Right cardiac atrium (tissue), 5 donors: ENCODE measurements around the gene MARK2. TPM values are rescaled to one million over a fixed set of nuclear protein-coding genes. Genes with fewer than 3 reads are reported as not detected.
A peak's percentile ranks its signal among the peaks of the same experiment; 100 is the strongest.

Experiments used
- ATAC-seq, 2 donors: fragments of 200-7000 bp; cut with Tn5 transposase; one replicate each; pipeline versions ENCODE4 v1.8.0 to v1.9.1; 2020; ENCODE audit warnings: moderate library complexity in 2 of 2, mild to moderate bottlenecking in 1 of 2
- DNase-seq, 3 donors: peaks; one replicate each; pipeline ENCODE4 v3.0.0-alpha.2; 2020
- H3K27ac ChIP-seq: one replicate; pipeline ENCODE4 v1.5.1; 2013; ENCODE audit warnings: mild to moderate bottlenecking, low read length, control low read depth, moderate library complexity
- H3K27me3 ChIP-seq: one replicate; pipeline ENCODE4 v1.6.1; 2013; ENCODE audit not compliant: control insufficient read depth, insufficient read depth
- H3K4me1 ChIP-seq: one replicate; pipeline ENCODE4 v1.6.1; 2013; ENCODE audit warnings: low read length; ENCODE audit not compliant: control insufficient read depth, insufficient read depth
- H3K4me3 ChIP-seq: one replicate; pipeline ENCODE4 v1.5.1; 2013; ENCODE audit warnings: low read length, control low read depth
- H3K9me3 ChIP-seq: one replicate; pipeline ENCODE4 v1.6.1; 2013; ENCODE audit warnings: low read length; ENCODE audit not compliant: control insufficient read depth
- WGBS: extraction: QIAGEN DNeasy Blood & Tissue Kit; methylation state at CpG from one replicate; pipeline ENCODE4 v1.1.7; 2013; 5-methylcytosine and 5-hydroxymethylcytosine counted together
- intact Hi-C, 4 donors: fragments of 100-400 bp; cut with DNase I; formaldehyde crosslinking; loops; one replicate each; pipeline versions ENCODE4 v1.11.0 to v1.14.0; 2022 to 2023
- polyA plus RNA-seq: library from polyadenylated mRNA; stranded (reverse); fragments of 200-250 nt; gene quantifications from one replicate; pipeline ENCODE4 v1.2.3, GENCODE V29; 2013
- total RNA-seq, 4 donors: library from RNA; stranded (reverse); fragmentation: NEBNext Ultra II Directional; extraction: Animal tissue kit (Norgen Biotek cat#: 25700); gene quantifications; one replicate each; pipeline ENCODE4 v1.2.1, GENCODE V29; 2021
- donor health status: healthy with polysubstance abuse.
- donor health status: DM: no; HTN: yes; CAD: no.
- donor health status: DM: no; HTN: no; CAD: no.
- donor health status: DM: no; HTN: yes; CAD: no; lungs with severe emphysema.
- donor health status: DM: yes; HTN: yes; CAD: no.

MARK2 gene
- total and polyA plus RNA-seq, 5 donors: 20.0 to 45.3 (median 40.6) TPM

DNA sequence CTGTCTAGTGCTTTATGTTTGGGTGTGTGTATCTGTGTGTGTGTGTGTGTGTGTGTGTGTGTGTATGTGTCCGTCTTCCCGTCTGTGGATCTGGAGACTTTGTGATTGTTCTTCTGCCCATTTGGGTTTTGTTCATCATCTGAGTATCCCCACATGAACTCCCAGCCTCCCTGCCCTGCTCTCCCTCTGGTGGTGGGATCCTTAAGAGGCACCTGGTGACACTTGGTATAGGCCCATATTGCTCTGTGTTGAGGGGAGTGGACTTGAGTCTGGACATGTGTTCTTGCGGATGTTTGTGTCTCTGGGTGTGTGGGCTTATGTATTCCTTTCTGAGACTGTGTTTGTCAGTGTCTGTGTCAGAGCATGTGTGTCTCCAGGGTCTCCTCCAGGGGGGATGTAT, 62.8 kb downstream of the MARK2 start:
- no peak for ATAC-seq
- no peaks in the 10 kb centered on the region for H3K4me1 ChIP-seq

DNA sequence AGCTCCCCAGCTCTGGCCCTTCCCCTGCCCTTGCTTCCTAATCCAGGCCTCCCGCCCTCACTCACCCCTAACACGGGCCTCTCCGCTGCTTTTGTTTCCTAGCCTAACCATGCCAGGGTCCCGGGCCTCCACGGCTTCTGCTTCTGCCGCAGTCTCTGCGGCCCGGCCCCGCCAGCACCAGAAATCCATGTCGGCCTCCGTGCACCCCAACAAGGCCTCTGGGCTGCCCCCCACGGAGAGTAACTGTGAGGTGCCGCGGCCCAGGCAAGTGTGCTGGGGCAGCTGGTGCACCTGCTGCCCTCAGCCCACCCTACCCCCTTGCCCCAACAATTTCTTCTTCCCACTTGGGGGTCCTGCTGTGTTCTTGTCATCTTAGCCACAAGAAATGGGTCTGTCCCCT, 65.0 kb downstream of the MARK2 start:
- no peak for ATAC-seq
- no peaks in the 10 kb centered on the region for H3K27me3 ChIP-seq
- no peaks in the 10 kb centered on the region for H3K9me3 ChIP-seq

More for the DNA sequence above, 62.8 kb downstream of the MARK2 start:
- no peak for DNase-seq
- H3K27ac ChIP-seq: no peak overlapping the region
- intact Hi-C loops: no loop called here
- H3K4me3 ChIP-seq: no peak overlapping the region
- 70% methylated on average over 3 of the region's 3 CpGs for WGBS
- no peaks in the 10 kb centered on the region for H3K9me3 ChIP-seq
- H3K27me3 ChIP-seq: no peaks in the 10 kb centered on the region

DNA sequence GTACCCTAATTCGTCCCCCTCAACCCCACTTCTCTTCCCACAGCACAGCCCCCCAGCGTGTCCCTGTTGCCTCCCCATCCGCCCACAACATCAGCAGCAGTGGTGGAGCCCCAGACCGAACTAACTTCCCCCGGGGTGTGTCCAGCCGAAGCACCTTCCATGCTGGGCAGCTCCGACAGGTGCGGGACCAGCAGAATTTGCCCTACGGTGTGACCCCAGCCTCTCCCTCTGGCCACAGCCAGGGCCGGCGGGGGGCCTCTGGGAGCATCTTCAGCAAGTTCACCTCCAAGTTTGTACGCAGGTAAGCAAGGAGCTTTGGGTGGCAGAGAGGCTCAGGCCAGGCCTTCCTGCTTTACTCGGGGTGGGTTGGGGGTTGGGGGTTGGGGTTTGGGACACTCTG, 65.8 kb downstream of the MARK2 start:
- no peaks in the 10 kb centered on the region for H3K4me1 ChIP-seq
- H3K4me3 ChIP-seq: no peak overlapping the region
- intact Hi-C loops: no loop called here
- no peaks in the 10 kb centered on the region for H3K9me3 ChIP-seq
- DNase-seq: peak in 1 of 3 donors; percentile 50
- 91% methylated on average over 13 of the region's 13 CpGs for WGBS
- H3K27me3 ChIP-seq: no peaks in the 10 kb centered on the region
- ATAC-seq: no peak
- H3K27ac ChIP-seq: no peak overlapping the region

More for the DNA sequence above, 65.0 kb downstream of the MARK2 start:
- H3K4me3 ChIP-seq: no peak overlapping the region
- no peak overlapping the region for H3K27ac ChIP-seq
- intact Hi-C loops: no loop called here
- no peak for DNase-seq
- H3K4me1 ChIP-seq: no peaks in the 10 kb centered on the region
- 95% methylated on average over 14 of the region's 14 CpGs for WGBS

DNA sequence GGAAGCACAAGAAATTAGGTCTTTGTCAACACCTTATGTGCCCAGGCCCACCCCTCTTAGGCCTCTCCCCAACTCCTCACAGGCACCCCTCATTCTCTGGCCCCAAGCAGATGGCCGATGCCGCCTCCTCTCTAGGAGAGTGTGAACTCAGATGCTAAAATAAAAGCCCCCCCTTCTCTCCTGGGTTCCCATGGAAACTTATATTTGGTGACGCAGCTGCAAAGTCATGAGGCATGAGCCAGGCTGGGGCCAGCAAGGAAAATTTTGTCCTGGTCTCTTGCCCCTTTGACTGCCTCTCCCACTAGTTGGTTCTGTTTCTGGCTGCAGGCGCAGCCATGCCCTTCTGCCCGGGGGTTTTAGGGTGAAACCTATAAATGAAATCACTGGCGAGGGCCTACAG, 66.3 kb downstream of the MARK2 start:
- H3K27me3 ChIP-seq: no peaks in the 10 kb centered on the region
- H3K9me3 ChIP-seq: no peaks in the 10 kb centered on the region
- no peaks in the 10 kb centered on the region for H3K4me1 ChIP-seq
- ATAC-seq (no peak), DNase-seq (no peak)
- 80% methylated on average over 6 of the region's 6 CpGs for WGBS
- intact Hi-C loops: no loop called here
- H3K4me3 ChIP-seq: no peak overlapping the region
- no peak overlapping the region for H3K27ac ChIP-seq

DNA sequence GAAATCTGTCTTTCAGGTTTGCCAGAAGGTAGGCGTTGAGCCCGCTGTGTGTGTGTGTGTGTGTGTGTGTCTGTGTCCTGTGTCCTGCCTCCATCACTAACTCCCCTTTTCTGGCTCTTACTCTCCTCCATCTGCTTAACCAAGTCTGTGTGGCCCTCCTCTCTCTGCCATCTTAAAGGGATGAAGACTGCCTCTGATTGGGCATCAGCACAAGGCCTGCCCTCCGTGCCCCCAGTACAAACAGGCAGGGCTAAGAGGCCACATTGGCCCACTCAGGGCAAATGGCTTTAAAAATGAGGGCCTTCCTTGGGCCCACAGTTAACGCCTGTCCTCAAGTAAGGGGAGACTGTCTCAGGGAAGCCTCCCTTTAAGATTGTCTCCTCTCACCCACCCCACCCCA, 67.2 kb downstream of the MARK2 start:
- no peak overlapping the region for H3K4me3 ChIP-seq
- H3K9me3 ChIP-seq: no peaks in the 10 kb centered on the region
- no peak for ATAC-seq
- no peaks in the 10 kb centered on the region for H3K4me1 ChIP-seq
- intact Hi-C loops: no loop called here
- H3K27me3 ChIP-seq: no peaks in the 10 kb centered on the region
- DNase-seq: no peak
- H3K27ac ChIP-seq: no peak overlapping the region
- WGBS: 92% methylated on average over 4 of the region's 4 CpGs

DNA sequence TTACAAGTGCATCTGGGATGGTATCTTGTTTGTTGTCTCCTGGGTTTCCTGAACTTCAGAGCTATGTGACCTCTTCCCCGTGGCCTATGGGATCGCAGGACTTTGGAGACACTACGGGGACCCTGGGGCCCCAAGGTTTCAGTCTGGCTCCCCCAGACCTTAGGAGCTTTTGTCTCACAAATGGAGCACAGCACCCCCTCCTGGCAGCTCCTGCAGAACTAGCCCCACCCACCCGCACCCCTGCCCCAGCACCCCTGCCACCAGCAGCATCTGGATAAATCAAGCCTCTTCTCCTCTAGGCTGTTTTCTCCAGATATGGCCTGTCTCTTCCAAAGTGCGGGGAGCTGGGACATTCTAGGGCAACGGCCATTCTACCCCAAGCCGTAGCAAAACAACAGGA, 67.7 kb downstream of the MARK2 start:
- WGBS: 87% methylated on average over 7 of the region's 7 CpGs
- Histone ChIP-seq H3K27me3 (no peaks in the 10 kb centered on the region), H3K4me1 (no peaks in the 10 kb centered on the region), H3K27ac (no peak overlapping the region), H3K9me3 (no peaks in the 10 kb centered on the region), H3K4me3 (no peak overlapping the region)
- intact Hi-C loops: no loop called here
- DNase-seq (no peak), ATAC-seq (no peak)

DNA sequence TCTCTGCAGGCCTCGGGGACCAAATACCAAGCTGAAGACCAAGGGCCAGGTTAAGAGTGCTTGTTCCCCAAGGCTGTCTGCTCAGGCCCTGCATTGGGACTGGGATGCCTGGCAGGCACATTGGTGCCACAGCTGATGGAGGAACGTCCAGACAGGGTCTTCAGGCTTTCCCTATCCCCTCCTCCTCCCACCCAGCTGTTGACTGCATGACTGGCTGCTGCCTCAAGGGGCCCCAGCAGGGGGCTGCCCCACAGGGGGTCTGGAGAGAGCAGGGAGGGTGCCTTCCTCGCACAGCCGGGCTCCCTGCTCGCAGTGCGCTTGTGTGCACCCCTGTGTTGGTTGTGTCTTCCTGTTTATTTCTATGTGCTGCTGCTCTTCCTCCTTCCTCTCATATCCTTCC, 68.2 kb downstream of the MARK2 start:
- H3K27ac ChIP-seq: no peak overlapping the region
- no peak for DNase-seq
- WGBS: 59% methylated on average over 6 of the region's 6 CpGs
- H3K27me3 ChIP-seq: no peaks in the 10 kb centered on the region
- no peak for ATAC-seq
- no peak overlapping the region for H3K4me3 ChIP-seq
- H3K4me1 ChIP-seq: no peaks in the 10 kb centered on the region
- no peaks in the 10 kb centered on the region for H3K9me3 ChIP-seq
- intact Hi-C loops: no loop called here

DNA sequence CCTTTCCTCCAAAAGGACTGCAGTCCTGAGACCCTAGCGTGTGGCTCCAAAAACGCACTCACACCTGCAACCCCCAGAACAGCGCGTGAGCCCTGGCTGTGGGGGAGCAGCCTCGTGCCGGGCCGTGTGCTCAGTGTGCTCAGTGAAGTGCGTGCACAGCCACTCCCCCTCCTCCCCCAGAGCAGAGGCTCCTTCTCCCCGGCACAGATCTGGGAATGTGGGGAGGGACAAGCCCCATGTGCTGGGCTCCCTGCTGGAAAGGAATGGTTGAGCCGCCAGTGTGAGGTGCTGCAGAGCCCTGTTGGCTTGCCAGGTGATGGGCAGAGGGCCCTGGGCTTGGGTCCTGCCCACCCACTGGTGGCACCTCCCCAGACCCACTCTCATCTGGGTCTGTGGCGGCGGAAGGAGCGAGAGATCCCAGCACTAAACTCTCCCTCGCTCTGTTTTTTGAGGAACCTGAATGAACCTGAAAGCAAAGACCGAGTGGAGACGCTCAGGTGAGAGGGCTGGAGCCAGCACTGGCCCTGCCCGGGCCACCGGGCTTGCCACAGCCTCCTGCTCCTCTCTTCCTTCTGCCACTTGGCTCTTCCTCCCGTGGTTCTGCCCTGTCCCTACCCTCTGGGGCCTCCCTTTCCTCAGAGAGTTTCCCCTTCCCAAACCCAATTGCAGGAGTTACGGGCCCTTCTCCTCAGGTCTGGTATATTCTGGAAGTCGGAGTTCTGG, 69.1 kb downstream of the MARK2 start:
- no peak for ATAC-seq

DNA sequence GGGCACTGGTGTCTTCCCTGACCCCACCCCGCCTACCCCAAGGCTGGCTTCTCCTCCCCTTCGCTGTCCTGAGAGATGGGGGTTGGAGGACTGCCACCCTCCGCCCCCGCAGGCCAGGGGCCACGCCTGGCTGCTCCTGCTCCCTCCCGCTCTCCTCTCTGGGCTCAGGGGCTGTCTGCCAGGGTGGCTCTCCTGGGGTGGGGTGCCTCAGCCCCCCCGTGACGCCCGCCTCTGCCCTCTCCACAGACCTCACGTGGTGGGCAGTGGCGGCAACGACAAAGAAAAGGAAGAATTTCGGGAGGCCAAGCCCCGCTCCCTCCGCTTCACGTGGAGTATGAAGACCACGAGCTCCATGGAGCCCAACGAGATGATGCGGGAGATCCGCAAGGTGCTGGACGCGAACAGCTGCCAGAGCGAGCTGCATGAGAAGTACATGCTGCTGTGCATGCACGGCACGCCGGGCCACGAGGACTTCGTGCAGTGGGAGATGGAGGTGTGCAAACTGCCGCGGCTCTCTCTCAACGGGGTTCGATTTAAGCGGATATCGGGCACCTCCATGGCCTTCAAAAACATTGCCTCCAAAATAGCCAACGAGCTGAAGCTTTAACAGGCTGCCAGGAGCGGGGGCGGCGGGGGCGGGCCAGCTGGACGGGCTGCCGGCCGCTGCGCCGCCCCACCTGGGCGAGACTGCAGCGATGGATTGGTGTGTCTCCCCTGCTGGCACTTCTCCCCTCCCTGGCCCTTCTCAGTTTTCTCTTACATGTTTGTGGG, 69.9 kb downstream of the MARK2 start:
- Histone ChIP-seq H3K27me3 (no peaks in the 10 kb centered on the region), H3K27ac (no peak overlapping the region)
- intact Hi-C loops: no loop called here

More for the DNA sequence above, 69.1 kb downstream of the MARK2 start:
- no peaks in the 10 kb centered on the region for H3K27me3 ChIP-seq
- intact Hi-C loops: no loop called here
- no peaks in the 10 kb centered on the region for H3K9me3 ChIP-seq
- 78% methylated on average over 21 of the region's 21 CpGs for WGBS
- no peak overlapping the region for H3K4me3 ChIP-seq
- DNase-seq: no peak
- H3K27ac ChIP-seq: no peak overlapping the region
- no peaks in the 10 kb centered on the region for H3K4me1 ChIP-seq

DNA sequence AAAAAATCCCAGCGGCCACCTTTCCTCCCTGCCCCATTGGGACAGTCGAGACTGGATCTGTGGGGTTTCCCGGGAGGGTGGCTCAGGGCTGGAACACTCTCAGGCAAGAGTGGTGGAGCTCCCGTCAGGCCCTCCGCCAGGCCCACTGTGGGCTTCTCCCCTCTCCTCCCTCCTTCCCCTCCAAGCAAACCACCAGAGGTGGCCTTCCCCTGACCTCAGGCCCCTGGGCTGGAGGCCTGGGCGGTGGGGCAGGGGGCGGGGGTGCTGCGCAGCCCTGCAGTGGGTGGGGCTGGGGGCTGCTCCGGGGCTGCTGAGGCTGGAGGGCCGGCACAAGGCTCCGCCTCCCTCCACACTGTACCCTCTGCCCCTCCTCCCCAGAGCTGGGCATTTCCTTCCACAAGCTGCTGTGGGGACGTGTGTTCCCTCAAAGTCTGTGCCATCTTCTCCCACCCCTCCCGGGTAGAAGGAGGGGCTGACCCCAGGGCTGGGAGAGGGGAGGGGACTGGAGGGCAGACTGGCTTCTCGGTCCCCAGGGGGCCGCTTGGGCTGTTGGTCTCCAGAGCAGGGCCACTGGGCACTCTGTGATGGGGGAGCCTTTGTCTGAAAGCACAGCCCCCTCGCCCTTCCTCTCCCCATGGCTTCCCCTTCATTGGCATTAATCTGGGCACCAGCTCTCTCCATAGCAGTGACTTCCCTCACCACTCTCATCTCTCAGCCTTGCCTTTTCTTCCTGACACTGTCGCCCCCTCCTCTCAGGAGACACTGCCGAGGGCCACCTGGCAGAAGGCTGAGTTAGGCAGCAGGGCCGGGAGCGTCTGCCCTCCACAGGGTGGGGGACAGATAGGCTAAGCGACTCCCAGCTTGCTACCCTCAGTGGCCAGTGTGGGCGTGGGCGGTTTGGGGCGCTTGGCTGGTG, 70.9 kb downstream of the MARK2 start:
- no peak overlapping the region for H3K27ac ChIP-seq
- no peaks in the 10 kb centered on the region for H3K27me3 ChIP-seq
- H3K4me3 ChIP-seq: no peak overlapping the region
- no peaks in the 10 kb centered on the region for H3K9me3 ChIP-seq
- H3K4me1 ChIP-seq: no peaks in the 10 kb centered on the region
- 60% methylated on average over 24 of the region's 24 CpGs for WGBS
- ATAC-seq (peak; percentile 2 to 6), DNase-seq (no peak)
- intact Hi-C loops: no loop called here

More for the DNA sequence above, 69.9 kb downstream of the MARK2 start:
- no peaks in the 10 kb centered on the region for H3K4me1 ChIP-seq
- WGBS: 80% methylated on average over 46 of the region's 46 CpGs
- H3K9me3 ChIP-seq: no peaks in the 10 kb centered on the region
- ATAC-seq (peak; percentile 33 to 61), DNase-seq (peak; percentile 58 to 88 (median 87))
- H3K4me3 ChIP-seq: no peak overlapping the region

DNA sequence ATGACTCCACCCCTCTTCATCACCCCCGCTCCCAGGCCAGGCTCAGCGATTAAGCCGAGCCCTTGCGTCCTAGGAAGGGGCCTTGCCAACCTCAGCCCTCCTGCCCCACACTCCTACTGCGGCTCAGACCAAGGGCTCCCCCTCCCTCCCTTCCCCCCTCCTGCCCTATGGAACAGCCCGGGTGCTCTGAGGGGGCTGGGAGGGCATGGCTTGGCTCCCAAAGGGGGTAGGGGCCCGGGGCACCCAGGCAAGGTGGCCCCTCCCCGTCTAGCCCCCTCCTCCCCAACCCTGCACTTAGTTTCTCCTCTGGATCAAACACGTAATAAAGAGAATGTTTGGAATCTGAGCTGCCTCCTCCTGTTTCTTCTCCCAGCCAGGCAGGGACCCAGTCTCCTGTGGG, 71.8 kb downstream of the MARK2 start:
- Histone ChIP-seq H3K4me3 (no peak overlapping the region), H3K27me3 (no peaks in the 10 kb centered on the region), H3K4me1 (no peaks in the 10 kb centered on the region), H3K27ac (no peak overlapping the region), H3K9me3 (no peaks in the 10 kb centered on the region)
- intact Hi-C loops: no loop called here
- peak in 1 of 3 donors; percentile 62 for DNase-seq
- ATAC-seq: no peak
- 69% methylated on average over 9 of the region's 9 CpGs for WGBS
